ENCODE results near the gene TOP3B. TPM values are rescaled to one million over a fixed set of nuclear protein-coding genes. Genes with fewer than 3 reads are reported as not detected.

The TOP3B gene
- total RNA-seq, 1 experiment from 2014 or later, result 23.9 TPM

GRCh38 chr22:22005945-22006595, 23.5 kb upstream of the TOP3B start:
- no peaks in the 10 kb centered on the region for H3K36me3 ChIP-seq (ENCODE audit: low read depth)
- ChIA-PET CTCF (no interaction called here), POLR2A (ENCODE audit: unreplicated experiment) (no interaction called here)
- H3K9me2 ChIP-seq (ENCODE audit: insufficient read depth), result no peaks in the 10 kb centered on the region
- H2AFZ ChIP-seq, result no peak overlapping the region
- H3K4me2 ChIP-seq, result no peak overlapping the region
- DNase-seq, result no peak
- no peaks in the 10 kb centered on the region for H3F3A ChIP-seq (ENCODE audit: insufficient read depth, low read depth)
- BruUV-seq (replicated peaks), result no TSS peak
- no peaks in the 10 kb centered on the region for H3K4me1 ChIP-seq (replicated peaks; ENCODE audit: insufficient read depth)
- no peak for TF ChIP-seq CTCF (conservative IDR thresholded peaks at IDR 0.05)
- no peak for TF ChIP-seq EZH2 (IDR thresholded peaks at IDR 0.05; ENCODE audit: low read depth)
- H3K27ac ChIP-seq, result no peak overlapping the region
- H3K79me2 ChIP-seq (ENCODE audit: low read depth), result no peaks in the 10 kb centered on the region
- H4K20me1 ChIP-seq (ENCODE audit: insufficient read depth), result no peaks in the 10 kb centered on the region
- intact Hi-C loops (cut with micrococcal nuclease; ENCODE audit: unreplicated experiment), result no loop called here
- no peak overlapping the region for H3K4me3 ChIP-seq
- H3K27me3 ChIP-seq (ENCODE audit: insufficient read depth, low read depth), result peaks cover 48% of the 10 kb centered on the region
- H3K9me3 ChIP-seq (ENCODE audit: insufficient read depth, low read depth), result no peaks in the 10 kb centered on the region

- intact Hi-C loops (cut with micrococcal nuclease; ENCODE audit: unreplicated experiment), result no loop called here
- Histone ChIP-seq H2AFZ (no peak overlapping the region), H3K27ac (no peak overlapping the region), H3K36me3 (ENCODE audit: low read depth) (no peaks in the 10 kb centered on the region), H3K9me2 (ENCODE audit: insufficient read depth) (no peaks in the 10 kb centered on the region), H4K20me1 (ENCODE audit: insufficient read depth) (no peaks in the 10 kb centered on the region), H3K79me2 (ENCODE audit: low read depth) (no peaks in the 10 kb centered on the region), H3K4me3 (no peak overlapping the region), H3K9me3 (ENCODE audit: insufficient read depth, low read depth) (no peaks in the 10 kb centered on the region), H3K4me2 (no peak overlapping the region), H3K4me1 (replicated peaks; ENCODE audit: insufficient read depth) (no peaks in the 10 kb centered on the region), H3F3A (ENCODE audit: insufficient read depth, low read depth) (no peaks in the 10 kb centered on the region), H3K27me3 (ENCODE audit: insufficient read depth, low read depth) (peaks cover 35% of the 10 kb centered on the region; the same call in 1 of the 2 replicates)
- DNase-seq, result no peak
- CTCF ChIA-PET, result no interaction called here
- no TSS peak for BruUV-seq (replicated peaks)
- TF ChIP-seq EZH2 (IDR thresholded peaks at IDR 0.05; ENCODE audit: low read depth) (no peak), CTCF (conservative IDR thresholded peaks at IDR 0.05) (no peak)
- POLR2A ChIA-PET (ENCODE audit: unreplicated experiment), result no interaction called here
These were observed 20.6 kb upstream of the TOP3B start for GRCh38 chr22:22003233-22003632.

- Histone ChIP-seq H3K4me2 (no peak overlapping the region), H3F3A (ENCODE audit: insufficient read depth, low read depth) (no peaks in the 10 kb centered on the region), H4K20me1 (ENCODE audit: insufficient read depth) (no peaks in the 10 kb centered on the region), H3K27ac (no peak overlapping the region), H3K4me1 (replicated peaks; ENCODE audit: insufficient read depth) (no peaks in the 10 kb centered on the region), H2AFZ (no peak overlapping the region), H3K36me3 (ENCODE audit: low read depth) (no peaks in the 10 kb centered on the region), H3K9me3 (ENCODE audit: insufficient read depth, low read depth) (no peaks in the 10 kb centered on the region), H3K27me3 (ENCODE audit: insufficient read depth, low read depth) (peaks cover 33% of the 10 kb centered on the region; the same call in 1 of the 2 replicates), H3K4me3 (no peak overlapping the region), H3K79me2 (ENCODE audit: low read depth) (no peaks in the 10 kb centered on the region), H3K9me2 (ENCODE audit: insufficient read depth) (no peaks in the 10 kb centered on the region)
- ChIA-PET POLR2A (ENCODE audit: unreplicated experiment) (no interaction called here), CTCF (no interaction called here)
- BruUV-seq (replicated peaks), result no TSS peak
- TF ChIP-seq EZH2 (IDR thresholded peaks at IDR 0.05; ENCODE audit: low read depth) (no peak), CTCF (conservative IDR thresholded peaks at IDR 0.05) (no peak)
- intact Hi-C loops (cut with micrococcal nuclease; ENCODE audit: unreplicated experiment), result no loop called here
- DNase-seq, result no peak
These were observed 20.0 kb upstream of the TOP3B start for GRCh38 chr22:22002526-22003055.

Data from PC-9 (cell line).